Adipocyte (in vitro differentiated cells): ENCODE results near the gene GSDME.

Experiments
- DNase-seq: peaks from one replicate; pipeline ENCODE4 v3.0.0-alpha.2; 2015; ENCODE audit warnings: low read depth
- H3K27me3 ChIP-seq: replicated peaks from 2 replicates; pipeline ENCODE4 v1.7.0; 2013; ENCODE audit warnings: mild to moderate bottlenecking, low read length, moderate library complexity; ENCODE audit not compliant: control insufficient read depth, insufficient read depth
- H3K36me3 ChIP-seq: 2 replicates; pipeline ENCODE4 v1.7.0; 2013; ENCODE audit warnings: low read length, mild to moderate bottlenecking, moderate library complexity; ENCODE audit not compliant: control insufficient read depth, insufficient read depth, severe bottlenecking
- H3K4me1 ChIP-seq: 2 replicates; pipeline ENCODE4 v1.7.0; 2013; ENCODE audit warnings: mild to moderate bottlenecking, low read length, moderate library complexity; ENCODE audit not compliant: control insufficient read depth, insufficient read depth
- H3K4me3 ChIP-seq: 2 replicates; pipeline ENCODE4 v1.7.0; 2013; ENCODE audit warnings: mild to moderate bottlenecking, low read length, moderate library complexity
- H3K9ac ChIP-seq: 2 replicates; pipeline ENCODE4 v1.7.0; 2013; ENCODE audit warnings: mild to moderate bottlenecking, low read length, moderate library complexity
- H3K9me3 ChIP-seq: 2 replicates; pipeline ENCODE4 v1.7.0; 2013; ENCODE audit warnings: mild to moderate bottlenecking, low read length, moderate library complexity; ENCODE audit not compliant: control insufficient read depth

The GSDME gene

DNA sequence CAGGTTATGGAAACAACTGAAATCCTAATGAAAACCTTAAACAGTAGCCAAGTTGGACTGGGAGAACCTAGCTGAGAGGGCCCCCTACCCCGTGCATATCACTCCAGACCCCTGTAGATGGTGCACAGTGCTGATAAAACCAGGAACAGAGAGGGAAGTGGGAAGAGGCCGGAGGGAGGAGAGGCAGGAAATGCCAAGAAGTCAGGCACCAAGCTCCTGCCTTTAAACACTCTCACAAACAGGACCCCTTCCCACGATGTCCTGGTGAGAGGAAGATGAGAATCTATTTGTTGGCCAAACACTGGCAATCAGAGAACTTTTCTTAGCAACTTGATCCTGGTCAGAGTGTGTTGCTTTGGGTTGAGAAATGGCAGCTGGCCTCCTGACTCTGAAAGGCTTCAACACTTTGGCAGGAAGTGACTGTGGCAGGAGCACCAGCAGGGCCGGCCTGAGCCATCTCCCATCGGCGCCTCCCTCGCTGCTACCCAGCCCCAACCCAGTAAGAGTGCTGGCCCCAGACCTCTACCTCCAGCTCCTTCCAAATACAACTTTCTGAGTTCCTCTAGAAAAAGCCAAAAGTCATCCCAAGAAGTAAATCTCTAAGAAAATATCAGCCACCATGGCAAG lies 39.5 kb downstream of the GSDME start:
- H3K4me1 ChIP-seq = no peaks in the 10 kb centered on the region
- no peaks in the 10 kb centered on the region for H3K27me3 ChIP-seq
- DNase-seq = no peak
- H3K9ac ChIP-seq = no peak overlapping the region
- no peaks in the 10 kb centered on the region for H3K9me3 ChIP-seq
- peaks cover 10% of the 10 kb centered on the region for H3K36me3 ChIP-seq
- H3K4me3 ChIP-seq = no peak overlapping the region

- Histone ChIP-seq H3K9ac (no peak overlapping the region), H3K9me3 (no peaks in the 10 kb centered on the region), H3K27me3 (no peaks in the 10 kb centered on the region), H3K4me1 (no peaks in the 10 kb centered on the region), H3K4me3 (no peak overlapping the region), H3K36me3 (peaks cover 10% of the 10 kb centered on the region)
- DNase-seq = no peak
Measured at GRCh38 chr7:24717247-24717622, 40.0 kb downstream of the GSDME start.

- no peak for DNase-seq
- no peaks in the 10 kb centered on the region for H3K9me3 ChIP-seq
- peaks cover 10% of the 10 kb centered on the region for H3K36me3 ChIP-seq
- no peak overlapping the region for H3K9ac ChIP-seq
- H3K4me3 ChIP-seq = no peak overlapping the region
- no peaks in the 10 kb centered on the region for H3K4me1 ChIP-seq
- H3K27me3 ChIP-seq = no peaks in the 10 kb centered on the region
Measured at GRCh38 chr7:24716480-24717246, 40.6 kb downstream of the GSDME start.

GRCh38 chr7:24715661-24716479 lies 41.4 kb downstream of the GSDME start:
- Histone ChIP-seq H3K4me3 (no peak overlapping the region), H3K9ac (no peak overlapping the region), H3K36me3 (peaks cover 10% of the 10 kb centered on the region), H3K9me3 (no peaks in the 10 kb centered on the region), H3K4me1 (no peaks in the 10 kb centered on the region), H3K27me3 (no peaks in the 10 kb centered on the region)
- DNase-seq = peak; percentile 44

DNA sequence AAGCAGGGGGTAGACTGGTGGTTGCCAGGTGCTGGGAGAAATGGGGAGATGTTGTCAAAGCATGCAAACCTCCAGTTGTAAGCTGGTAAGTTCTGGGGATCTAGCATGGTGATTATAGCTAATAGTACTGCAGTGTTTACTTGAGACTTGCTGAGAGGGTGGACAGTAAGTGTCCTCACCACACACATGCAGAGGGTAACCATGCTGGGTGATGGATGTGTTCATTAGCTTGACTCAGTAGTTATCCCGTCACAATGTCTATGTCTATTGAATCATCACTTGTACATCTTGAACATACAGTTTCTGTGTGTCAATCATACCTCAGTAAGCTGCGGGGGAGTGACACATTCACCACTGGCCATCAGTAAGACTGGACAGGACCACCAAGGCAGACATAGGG lies 42.1 kb downstream of the GSDME start:
- Histone ChIP-seq H3K36me3 (peaks cover 10% of the 10 kb centered on the region), H3K4me3 (no peak overlapping the region), H3K27me3 (no peaks in the 10 kb centered on the region), H3K9me3 (no peaks in the 10 kb centered on the region), H3K9ac (no peak overlapping the region), H3K4me1 (no peaks in the 10 kb centered on the region)
- no peak for DNase-seq

- Histone ChIP-seq H3K4me3 (no peak overlapping the region), H3K36me3 (peaks cover 13% of the 10 kb centered on the region), H3K9ac (no peak overlapping the region), H3K27me3 (no peaks in the 10 kb centered on the region), H3K9me3 (no peaks in the 10 kb centered on the region), H3K4me1 (no peaks in the 10 kb centered on the region)
- no peak for DNase-seq
Measured at GRCh38 chr7:24714676-24715010, 42.6 kb downstream of the GSDME start.

DNA sequence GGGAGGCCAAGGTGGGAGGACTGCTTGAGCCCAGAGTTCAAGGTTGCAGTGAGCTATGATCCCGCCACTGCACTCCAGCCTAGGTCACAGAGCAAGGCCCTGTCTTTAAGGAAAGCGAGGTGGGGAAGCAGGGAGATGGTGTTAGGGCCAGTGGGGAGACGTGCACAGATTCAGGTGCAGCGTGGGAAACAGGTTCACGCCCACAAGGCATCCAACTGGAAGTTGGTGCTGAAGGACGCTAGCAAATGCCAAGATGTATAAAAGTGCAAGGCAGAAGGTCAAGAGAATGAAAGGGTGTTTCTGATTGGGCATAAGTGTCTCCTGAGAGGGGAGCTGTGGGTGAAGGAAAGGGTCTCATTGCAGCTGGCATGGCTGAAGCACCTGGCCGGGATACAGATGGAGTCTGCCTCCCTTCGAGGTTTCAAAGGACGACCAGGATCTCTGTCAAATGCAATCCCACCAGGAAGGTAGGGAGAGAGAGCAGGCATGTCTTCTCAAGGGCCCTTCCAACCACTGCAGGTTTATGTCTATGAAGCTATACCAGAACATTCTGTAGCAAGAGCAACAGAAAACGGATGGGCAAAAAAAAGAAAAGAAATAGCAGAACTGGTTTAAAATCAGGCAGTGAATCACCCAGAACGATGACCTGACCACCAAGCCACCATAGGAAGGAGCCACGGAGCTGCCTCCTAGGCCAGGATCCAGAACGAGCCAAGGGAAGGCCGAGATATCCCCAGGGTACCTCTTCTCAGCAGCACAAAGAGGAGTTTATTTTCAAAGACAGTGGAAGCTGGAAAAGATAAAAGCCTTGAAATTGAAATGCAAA lies 43.2 kb downstream of the GSDME start:
- H3K4me3 ChIP-seq = no peak overlapping the region
- no peaks in the 10 kb centered on the region for H3K27me3 ChIP-seq
- no peak overlapping the region for H3K9ac ChIP-seq
- no peak for DNase-seq
- H3K36me3 ChIP-seq = peaks cover 16% of the 10 kb centered on the region
- H3K4me1 ChIP-seq = no peaks in the 10 kb centered on the region
- no peaks in the 10 kb centered on the region for H3K9me3 ChIP-seq

DNA sequence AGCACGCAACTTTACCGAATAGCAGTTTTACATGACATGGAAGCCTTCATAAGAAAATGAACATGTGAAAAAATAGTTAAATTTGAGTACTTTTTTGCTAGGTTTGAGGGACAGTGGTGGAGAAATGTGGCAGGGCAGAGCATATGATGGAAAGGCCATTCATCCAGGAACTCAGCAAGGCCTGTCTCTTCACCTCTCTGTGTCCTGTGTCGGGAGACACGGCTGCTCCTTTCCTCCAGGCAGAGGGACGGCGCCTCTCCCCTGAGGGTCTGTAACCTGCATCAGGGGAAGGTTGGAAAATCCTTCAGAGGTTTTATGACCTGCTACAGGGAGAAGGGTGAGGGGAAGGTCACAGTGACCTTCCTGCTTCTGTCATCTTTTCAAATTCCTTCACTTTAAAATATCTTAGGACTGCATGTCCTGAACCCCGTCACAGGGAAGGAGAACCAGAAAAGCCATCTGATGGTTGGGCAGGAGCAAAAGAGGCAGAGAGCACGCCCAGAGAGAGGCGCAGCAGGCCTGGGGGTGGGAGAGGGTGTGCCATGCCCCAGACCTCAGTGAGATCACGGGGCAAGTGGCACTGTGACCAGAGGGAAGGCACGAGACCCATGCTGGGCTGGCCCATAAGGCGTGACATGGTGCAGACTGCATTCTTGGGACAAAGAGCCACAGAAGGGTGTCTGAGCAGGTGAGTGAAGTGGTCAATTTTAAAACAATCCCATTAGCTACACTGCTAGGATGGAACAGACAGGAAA lies 44.0 kb downstream of the GSDME start:
- Histone ChIP-seq H3K27me3 (no peaks in the 10 kb centered on the region), H3K4me1 (peaks cover 5% of the 10 kb centered on the region), H3K9ac (no peak overlapping the region), H3K4me3 (no peak overlapping the region), H3K36me3 (peaks cover 11% of the 10 kb centered on the region), H3K9me3 (no peaks in the 10 kb centered on the region)
- DNase-seq = no peak

GRCh38 chr7:24709585-24710360 lies 47.5 kb downstream of the GSDME start:
- Histone ChIP-seq H3K4me3 (no peak overlapping the region), H3K27me3 (no peaks in the 10 kb centered on the region), H3K9ac (no peak overlapping the region), H3K9me3 (no peaks in the 10 kb centered on the region), H3K36me3 (peaks cover 6% of the 10 kb centered on the region), H3K4me1 (peaks cover 15% of the 10 kb centered on the region)
- no peak for DNase-seq

GRCh38 chr7:24709051-24709450 lies 48.2 kb downstream of the GSDME start:
- H3K27me3 ChIP-seq = no peaks in the 10 kb centered on the region
- H3K4me3 ChIP-seq = no peak overlapping the region
- H3K9me3 ChIP-seq = no peaks in the 10 kb centered on the region
- H3K9ac ChIP-seq = no peak overlapping the region
- peaks cover 22% of the 10 kb centered on the region for H3K4me1 ChIP-seq
- H3K36me3 ChIP-seq = peaks cover 6% of the 10 kb centered on the region
- DNase-seq = no peak
